Cardiac septum (tissue), 1 donor: ENCODE results near the gene SLC49A3. TPM values are rescaled to one million over a fixed set of nuclear protein-coding genes. Genes with fewer than 3 reads are reported as not detected.
"Not testable (repeated sequence)": the region's sequence is repeated elsewhere in the genome, so short reads cannot be mapped to it uniquely, and the experiment has no call there.

Experiments
- DNase-seq: peaks from one replicate; pipeline ENCODE4 v3.0.0-alpha.2; 2020; ENCODE audit warnings: low spot score
- intact Hi-C: fragments of 100-400 bp; cut with DNase I; formaldehyde crosslinking; loops from one replicate; pipeline ENCODE4 v1.14.0; 2022
- long read RNA-seq: library from polyadenylated mRNA; unstranded; transcript quantifications from one replicate; pipeline ENCODE4 v2.0.0, GENCODE V29; 2021
- total RNA-seq: library from RNA; stranded (reverse); fragmentation: NEBNext Ultra II Directional; extraction: Animal tissue kit (Norgen Biotek cat#: 25700); gene quantifications from one replicate; pipeline ENCODE4 v1.2.1, GENCODE V29; 2021
- donor health status: DM: no; HTN: no; CAD: no.

SLC49A3 gene
- total RNA-seq: 12.1 TPM
- long read RNA-seq, partial matches to known transcripts: 2 of 21 reads
- long read RNA-seq, other reads (novel, unspliced or antisense): 13 of 21 reads

DNA sequence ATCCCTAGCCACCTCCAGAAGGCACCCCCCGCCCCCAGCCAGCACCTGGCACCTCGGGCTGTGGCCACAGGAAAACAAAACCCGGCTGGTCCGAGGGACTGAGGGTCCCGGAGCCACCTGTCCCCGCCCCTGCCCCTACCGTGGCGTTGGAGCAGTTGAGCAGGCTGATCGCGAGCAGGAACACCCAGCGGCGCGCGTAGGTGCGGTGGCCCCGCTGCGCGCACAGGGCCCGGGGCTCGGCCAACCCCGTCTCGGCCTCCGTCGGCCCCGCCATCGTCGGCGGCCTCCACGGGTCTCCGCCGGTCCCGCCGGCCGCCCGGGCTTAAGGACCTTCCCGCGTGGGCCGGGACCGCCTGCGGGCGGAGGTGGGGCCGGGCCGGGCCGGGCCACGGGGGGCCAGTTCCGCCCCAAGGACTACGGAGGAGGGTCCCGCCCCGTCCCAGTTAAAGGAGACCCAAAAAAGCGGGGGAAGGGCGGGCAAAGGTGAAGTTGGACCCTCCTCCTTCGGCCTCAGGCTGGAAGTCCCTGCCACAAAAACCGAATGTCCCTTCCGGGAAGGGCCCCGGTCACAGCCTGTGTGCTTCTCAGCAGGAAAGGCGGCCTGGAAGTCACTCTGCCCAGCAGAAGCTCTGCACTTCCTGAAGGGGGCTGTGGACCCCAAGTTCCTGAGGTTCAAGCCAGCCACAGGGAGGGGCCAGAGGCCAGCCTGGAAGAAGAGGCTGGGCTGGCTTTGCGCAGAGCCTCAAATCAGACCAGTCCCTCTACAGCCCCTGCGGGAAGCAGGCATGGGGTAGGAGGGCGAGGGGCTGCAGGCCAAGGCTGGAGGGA is at the start of gene SLC49A3:
SLC49A3 (minus strand) TSS at position 298 of the 828 bp plus-strand sequence; CDS start at position 274, 24 bp downstream.
- DNase-seq: no peak
- intact Hi-C loops: loop anchor here (5.0 kb wide), 1 partner anchor 93 kb away; no protein-coding TSS in a partner anchor

DNA sequence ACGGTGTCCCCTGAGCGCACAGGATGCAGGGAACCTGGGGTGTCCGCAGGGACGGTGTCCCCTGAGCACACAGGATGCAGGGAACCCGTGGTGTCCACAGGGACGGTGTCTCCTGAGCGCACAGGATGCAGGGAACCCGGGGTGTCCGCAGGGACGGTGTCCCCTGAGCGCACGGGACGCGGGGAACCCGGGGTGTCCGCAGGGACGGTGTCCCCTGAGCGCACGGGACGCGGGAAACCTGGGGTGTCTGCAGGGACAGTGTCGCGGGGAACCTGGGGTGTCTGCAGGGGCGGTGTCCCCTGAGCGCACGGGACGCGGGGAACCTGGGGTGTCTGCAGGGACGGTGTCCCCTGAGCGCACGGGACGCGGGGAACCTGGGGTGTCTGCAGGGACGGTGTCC is 47.6 kb upstream of the SLC49A3 start:
- DNase-seq, intact Hi-C loops: not testable (repeated sequence)

DNA sequence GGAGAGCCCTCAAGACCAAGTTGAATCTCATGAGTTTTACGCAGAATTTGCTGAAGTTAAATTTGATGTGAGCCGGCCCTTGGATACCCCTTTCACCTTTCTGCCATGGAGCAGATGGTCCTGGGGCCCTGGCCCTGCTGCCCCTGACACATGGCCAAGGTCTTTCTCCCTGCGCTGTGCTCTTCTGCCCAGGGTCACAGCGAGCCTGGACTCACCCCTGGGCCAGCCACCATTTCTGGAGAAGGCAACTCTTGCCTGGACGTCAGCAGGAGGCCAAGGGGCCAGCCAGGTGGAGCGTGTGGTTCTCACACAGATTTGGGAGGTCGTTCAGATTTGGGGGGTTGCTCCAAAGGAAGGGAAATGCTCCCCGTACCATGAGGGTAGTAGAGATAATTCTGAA is 46.6 kb upstream of the SLC49A3 start:
- intact Hi-C loops: no loop called here
- DNase-seq: no peak

DNA sequence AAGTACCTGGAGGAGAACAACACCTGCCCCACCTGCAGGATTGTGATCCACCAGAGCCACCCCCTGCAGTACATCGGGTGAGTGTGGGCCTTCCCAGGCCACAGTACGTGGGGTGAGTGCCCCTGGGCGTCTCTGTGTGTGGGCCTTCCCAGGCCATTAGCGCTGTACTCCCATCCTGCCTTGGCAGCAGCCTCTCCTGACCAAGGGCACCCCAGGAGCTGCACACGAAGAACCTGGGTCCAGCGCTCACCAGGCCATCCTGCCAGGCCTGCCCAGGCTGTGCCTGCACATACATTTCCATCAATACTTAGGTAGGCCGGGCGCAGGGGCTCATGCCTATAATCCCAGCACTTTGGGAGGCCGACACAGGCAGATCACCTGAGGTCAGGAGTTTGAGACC is 46.0 kb upstream of the SLC49A3 start:
- no peak for DNase-seq
- intact Hi-C loops: no loop called here

DNA sequence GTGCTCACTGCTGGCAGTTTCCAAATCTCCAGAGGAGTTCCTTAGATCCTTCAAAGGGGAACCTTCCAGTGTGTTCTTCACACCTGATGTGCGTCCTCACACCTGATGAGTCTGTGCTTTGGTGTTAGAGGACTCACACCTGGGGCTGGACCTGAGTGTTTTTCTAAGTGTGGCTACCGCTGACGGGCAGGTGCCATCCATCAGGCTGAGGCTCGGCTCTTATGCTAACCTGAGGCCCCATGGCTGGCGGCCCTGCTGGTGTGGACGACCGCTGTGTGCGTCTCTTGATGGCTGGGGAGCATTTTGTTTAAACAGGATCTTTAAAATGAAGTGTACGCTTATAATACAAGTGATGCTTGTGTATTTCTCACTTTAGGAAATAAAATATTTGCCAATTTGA is 45.1 kb upstream of the SLC49A3 start:
- DNase-seq: no peak
- intact Hi-C loops: no loop called here

DNA sequence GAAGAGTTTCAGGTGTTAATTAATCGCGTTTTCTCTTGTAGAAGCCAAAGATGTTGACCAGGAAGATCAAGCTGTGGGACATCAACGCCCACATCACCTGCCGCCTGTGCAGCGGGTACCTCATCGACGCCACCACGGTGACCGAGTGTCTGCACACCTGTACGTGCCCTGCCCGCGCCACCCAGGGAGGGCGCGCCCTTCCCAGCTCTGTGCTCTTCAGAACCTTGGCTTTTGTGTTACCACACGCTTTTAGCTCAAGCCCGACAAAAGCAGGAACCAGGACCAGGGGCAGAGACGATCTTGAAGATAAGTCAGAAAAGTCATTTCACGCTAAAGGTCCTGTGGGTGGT is 44.7 kb upstream of the SLC49A3 start:
- DNase-seq: no peak
- intact Hi-C loops: no loop called here

DNA sequence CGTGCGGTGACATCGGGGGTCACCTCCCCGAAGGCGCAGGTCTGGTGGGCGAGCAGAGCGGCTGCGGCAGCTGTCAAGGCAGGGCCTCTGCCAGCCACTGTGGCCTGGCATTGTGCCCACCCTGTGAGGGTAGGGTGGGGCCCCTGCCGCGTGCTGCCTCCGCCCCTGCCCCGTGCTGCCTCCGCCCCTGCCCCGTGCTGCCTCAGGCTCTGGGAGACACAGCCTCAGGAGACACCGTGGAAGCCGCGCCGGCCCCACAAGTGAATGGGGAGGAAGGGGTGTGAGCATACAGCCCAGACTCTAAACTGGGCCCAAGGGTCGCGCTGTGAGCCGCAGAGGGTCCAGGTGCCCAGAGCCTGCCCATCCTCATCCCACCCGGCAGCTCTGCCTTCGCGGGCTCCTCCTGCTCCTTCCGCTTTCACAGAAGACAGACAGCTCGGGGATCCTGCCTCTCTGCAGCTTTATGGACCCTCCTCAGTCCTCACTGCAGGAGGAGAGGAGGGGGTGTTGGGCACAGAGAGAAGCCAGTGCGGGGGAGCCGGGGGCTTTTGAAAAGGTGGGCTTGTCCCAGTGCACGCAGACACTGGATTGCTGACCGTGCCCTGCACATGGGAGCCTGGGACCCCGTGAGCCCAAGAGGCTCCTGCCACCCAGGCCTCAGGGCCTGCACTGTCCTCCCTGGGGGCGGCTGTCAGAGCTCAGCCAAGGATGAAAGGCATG is 44.1 kb upstream of the SLC49A3 start:
- intact Hi-C loops: no loop called here
- no peak for DNase-seq

DNA sequence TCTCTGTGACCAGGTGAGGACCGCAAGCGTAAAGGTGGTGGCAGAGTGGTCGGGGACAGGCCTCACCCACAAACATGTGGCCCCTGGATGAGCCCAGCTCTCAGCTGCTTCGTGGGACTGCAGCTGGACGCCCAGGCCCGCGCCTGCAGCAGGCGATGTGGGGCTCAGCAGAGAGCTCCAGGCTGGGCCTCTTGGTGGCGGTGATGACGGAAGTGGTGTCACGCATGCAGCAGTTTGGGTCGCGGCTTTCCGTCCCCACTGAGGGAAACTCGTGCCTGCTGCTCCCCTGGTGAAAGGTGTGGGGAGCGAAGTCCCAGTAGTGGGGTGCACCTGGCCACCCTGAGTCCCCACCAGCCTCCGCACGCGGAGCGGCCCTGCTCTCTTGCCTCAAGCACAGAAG is 43.5 kb upstream of the SLC49A3 start:
- no peak for DNase-seq
- intact Hi-C loops: no loop called here

DNA sequence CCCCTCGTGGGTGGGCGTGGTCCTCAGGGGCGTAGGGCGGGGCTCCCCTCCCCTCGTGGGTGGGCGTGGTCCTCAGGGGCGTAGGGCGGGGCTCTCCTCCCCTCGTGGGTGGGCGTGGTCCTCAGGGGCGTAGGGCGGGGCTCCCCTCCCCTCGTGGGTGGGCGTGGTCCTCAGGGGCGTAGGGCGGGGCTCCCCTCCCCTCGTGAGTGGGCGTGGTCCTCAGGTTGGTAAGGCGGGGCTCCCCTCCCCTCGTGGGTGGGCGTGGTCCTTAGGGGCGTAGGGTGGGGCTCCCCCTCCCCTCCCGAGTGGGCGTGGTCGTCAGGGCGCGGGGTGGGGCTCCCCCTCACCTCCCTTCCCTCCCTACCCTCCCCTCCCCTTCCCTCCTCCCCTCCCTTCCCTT is 43.0 kb upstream of the SLC49A3 start:
- intact Hi-C loops, DNase-seq: not testable (repeated sequence)

DNA sequence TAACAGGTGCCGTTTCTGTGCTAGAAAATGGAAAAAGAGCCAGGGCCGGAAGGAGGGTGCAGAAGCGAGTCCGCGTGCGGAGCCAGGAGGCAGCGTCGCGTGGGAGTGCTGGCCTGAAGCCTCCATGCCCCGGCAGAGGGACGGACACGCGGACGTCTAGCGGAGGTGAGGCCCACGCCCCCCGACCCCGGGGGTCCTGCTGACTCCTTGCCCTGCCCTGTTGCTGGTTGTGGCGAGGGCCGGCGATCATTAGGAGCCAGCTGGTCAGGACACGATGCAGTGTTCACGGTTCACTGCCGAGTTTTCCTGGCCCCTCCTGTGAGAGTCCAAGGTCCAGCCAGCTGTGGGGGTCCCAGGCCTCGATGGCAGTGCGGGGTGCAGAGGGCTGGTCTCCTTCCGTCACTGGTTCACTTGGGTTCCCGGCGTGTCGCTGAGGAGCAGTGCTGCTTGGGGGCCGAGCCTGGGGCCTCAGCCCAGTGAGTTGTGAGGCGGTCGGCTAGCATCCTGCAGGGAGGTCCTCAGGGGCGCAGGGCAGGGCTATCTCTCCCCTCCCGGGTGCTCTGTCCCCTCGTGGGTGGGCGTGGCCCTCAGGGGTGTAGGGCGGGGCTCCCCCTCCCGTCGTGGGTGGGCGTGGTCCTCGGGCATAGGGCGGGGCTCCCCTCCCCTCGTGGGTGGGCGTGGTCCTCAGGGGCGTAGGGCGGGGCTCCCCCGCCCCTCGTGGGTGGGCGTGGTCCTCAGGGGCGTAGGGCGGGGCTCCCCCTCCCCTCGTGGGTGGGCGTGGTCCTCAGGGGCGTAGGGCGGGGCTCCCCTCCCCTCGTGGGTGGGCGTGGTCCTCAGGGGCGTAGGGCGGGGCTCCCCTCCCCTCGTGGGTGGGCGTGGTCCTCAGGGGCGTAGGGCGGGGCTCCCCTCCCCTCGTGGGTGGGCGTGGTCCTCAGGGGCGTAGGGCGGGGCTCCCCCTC is 42.3 kb upstream of the SLC49A3 start:
- DNase-seq, intact Hi-C loops: not testable (repeated sequence)

DNA sequence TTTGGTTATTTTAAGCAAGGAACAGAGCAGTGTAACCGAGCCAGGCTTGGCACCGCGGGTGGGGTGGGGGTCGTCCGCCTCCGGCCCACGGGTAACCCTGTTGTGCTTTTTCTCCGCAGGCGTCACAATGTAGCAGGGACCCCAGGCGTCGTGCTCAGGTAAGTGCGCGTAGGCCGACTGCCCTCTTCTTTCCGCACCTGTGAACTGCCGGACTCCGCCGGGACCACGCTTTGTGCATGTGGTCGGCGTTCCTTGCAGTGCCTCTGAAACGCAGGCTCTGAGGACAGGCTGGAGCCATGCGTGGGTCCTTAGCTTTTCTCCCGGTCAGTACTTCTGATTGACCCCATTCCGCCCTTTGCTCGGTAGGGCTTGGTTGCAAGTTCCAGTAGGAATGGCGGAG is 41.6 kb upstream of the SLC49A3 start:
- intact Hi-C loops: no loop called here
- DNase-seq: no peak

DNA sequence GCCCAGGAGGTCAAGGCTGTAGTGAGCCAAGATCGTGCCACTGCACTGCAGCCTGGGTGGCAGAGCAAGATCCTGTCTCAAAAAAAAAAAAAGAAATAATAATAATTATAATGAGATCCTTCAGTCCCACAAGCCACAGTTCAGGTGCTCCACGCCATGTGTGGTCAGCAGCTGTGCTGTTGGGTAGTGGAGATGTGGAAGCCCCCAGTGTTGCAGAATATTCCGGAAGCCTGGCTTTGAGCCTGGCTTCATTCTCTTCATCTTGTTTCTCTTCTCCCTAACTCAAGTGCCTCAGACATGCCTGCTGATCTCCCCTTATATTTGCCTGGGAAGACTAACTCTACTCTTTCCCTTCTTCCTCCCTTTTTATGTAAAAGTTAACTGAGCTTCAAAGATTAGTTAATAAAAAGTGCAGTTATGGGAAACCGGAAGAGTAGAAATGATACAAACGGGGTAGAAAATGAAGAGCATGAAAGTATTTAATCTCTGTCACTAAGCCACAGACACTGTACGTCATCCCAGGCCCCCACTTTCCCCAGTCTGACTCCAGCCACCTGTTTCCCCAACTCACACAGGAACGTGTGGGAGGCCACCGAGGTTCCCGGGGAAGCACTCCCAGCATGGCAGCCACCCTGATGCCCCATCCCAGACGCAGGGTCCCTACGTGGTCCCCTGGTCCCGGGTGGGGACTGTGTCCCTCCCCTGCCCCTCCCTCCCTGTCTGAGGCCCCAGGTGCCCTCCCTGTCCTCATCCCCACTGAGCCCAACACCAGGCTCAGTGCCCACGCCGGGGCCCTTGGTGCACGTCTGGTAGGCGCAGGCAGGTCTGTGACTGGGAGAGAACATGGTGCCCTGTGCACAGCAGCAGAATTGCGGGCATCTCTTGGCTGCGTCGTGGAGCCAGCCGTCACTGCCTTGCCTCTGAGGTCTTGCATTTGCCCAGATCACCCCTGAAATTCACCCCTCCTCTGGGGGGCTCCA is 40.7 kb upstream of the SLC49A3 start:
- intact Hi-C loops: no loop called here
- no peak for DNase-seq

DNA sequence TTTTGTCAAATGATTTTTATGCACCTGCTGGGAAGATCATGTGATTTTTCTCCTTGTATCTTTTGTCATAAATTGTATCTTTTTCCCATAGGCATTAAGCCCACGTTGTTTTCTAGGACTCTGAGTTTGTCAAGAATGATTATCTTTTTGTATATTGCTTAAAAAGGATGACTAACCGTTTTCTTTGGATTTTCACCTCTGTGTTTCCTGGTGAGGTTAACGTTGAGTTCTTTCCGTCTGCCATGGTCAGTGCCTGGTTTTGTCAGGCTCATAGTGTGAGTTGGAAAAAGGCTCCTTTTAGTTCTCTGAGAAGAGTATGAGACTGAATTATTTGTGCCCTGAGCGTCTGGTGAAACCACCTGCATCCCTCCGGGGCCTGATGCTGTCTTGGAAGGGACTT is 38.6 kb upstream of the SLC49A3 start:
- intact Hi-C loops: no loop called here
- no peak for DNase-seq

DNA sequence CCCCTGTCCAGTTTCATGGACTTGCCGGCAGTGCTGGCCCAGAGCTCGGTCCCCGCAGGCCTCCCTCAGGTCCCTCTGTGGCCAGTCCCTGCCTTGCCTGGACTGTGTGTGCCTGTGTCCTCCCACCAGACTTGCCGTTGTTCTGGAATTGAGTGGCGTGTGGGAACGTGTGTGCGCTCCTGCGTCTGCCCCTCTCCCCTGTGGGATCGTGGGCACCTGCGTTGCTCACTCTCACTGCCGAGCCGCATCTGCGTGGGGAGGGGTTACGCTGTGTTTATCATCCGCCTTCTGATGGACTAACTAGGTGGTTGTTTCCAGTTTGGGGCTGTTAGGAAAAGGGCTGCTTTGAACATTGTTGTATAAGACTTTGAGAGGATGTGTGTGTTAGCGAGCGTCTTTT is 37.9 kb upstream of the SLC49A3 start:
- intact Hi-C loops: no loop called here
- no peak for DNase-seq

DNA sequence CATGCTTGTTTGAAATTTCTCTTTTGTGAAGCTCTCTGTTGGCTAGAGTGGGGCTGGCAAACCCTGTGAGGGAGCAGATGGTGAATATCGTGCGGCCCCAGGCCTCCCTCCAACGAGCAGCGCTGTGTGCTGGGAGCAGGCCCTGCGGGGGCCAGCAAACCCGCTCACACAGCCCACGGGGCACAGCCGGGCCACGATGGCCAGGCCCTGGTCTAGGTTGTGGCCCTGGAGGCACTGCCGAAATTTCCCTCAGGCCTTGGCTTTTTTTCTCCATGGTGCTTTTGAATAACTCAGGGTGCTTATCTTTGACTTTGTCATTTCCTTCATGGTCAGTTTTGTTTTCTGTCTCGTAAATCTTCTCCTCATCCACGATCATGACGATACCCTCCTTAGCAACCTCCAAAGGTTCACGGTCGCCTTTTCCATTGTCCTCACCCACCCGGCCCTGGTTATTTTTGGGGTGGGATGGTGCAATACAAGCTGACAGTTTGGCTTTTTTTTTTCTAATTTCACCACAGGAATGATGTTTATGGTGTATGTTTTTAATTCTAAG is 37.4 kb upstream of the SLC49A3 start:
- DNase-seq: no peak

DNA sequence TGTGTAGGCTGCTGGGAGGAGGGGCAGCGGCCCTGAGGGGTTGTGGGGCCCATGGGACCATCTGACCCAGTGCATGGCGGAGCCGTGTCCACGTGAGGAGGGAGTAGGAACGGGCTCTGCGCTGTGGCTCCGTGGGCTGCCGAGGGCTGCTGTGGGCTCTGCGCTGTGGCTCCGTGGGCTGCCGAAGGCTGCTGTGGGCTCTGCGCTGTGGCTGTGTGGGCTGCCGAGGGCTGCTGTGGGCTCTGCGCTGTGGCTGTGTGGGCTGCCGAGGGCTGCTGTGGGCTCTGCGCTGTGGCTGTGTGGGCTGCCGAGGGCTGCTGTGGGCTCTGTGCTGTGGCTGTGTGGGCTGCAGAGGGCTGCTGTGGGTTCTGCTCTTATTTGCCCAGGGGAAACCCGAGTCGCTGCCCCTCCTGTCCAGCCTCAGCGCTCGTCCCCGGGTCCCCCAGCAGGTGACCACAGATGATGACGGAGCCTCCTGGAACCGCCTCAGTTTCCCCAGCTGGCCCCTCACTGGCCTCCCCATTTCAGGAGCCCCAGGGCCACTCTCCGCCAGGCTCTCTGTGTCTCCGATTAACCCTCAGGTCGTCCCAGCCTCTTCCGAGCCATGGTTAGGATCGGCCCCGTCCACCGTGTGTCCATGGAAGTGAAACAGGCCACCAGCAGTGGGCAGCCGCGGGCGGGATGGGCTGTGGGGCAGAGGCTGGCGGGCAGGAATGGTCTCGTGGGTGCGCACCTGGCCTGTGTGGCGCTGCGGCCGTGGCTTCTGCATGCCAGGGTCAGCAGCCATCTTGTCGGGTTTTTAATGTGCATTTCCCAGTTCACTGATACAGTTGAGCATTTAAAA is 36.7 kb upstream of the SLC49A3 start:
- intact Hi-C loops: no loop called here
- DNase-seq: no peak

More for the DNA sequence above, 37.4 kb upstream of the SLC49A3 start:
- intact Hi-C loops: no loop called here

DNA sequence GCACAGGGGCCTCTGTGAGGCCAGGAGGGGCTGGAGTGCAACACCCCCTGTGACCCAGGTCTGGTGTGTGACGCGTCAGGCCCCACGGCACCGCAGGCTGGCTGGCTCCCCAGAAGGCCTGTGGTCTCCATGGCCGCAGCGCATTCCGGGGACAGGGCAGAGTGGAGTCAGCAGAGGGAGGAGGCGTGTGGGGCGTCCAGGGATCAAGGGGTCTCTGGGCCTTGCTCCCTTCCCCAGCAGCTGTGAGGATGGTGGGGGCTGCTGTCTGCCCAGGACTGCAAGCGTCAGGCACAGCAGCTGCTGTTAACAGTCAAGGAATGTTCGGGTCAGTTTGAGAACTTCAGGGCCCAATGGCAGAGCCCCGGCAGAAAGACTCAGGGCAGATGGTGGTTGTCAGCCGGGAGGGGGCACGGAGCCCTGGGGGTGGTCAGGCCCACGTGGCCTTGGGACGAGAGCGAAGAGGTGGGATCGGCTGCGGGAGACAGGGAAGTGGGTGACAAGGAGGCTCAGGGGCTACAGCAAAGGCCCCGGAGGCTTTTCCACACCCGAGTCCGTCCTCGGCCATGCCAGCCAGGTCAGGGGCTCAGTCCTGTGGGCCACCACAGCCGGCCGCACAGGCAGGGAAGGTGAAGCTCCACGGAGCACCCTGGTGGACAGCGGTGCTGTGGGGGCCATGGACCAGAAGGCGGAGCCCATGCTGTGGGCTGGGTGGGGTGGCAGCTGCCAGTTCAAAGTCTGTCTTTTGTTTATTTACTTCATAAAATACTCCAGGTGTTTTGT is 35.0 kb upstream of the SLC49A3 start:
- no peak for DNase-seq
- intact Hi-C loops: no loop called here
